Measurements from ENCODE around the gene PCGF1. TPM values are rescaled to one million over a fixed set of nuclear protein-coding genes. Genes with fewer than 3 reads are reported as not detected.

Gene PCGF1
- total and polyA plus RNA-seq, 9 of the 15 experiments (the other 6 are each of a cell fraction or from before 2014, with no cell fraction given), result 20.3 to 45.7 (median 29.3) TPM

DNA sequence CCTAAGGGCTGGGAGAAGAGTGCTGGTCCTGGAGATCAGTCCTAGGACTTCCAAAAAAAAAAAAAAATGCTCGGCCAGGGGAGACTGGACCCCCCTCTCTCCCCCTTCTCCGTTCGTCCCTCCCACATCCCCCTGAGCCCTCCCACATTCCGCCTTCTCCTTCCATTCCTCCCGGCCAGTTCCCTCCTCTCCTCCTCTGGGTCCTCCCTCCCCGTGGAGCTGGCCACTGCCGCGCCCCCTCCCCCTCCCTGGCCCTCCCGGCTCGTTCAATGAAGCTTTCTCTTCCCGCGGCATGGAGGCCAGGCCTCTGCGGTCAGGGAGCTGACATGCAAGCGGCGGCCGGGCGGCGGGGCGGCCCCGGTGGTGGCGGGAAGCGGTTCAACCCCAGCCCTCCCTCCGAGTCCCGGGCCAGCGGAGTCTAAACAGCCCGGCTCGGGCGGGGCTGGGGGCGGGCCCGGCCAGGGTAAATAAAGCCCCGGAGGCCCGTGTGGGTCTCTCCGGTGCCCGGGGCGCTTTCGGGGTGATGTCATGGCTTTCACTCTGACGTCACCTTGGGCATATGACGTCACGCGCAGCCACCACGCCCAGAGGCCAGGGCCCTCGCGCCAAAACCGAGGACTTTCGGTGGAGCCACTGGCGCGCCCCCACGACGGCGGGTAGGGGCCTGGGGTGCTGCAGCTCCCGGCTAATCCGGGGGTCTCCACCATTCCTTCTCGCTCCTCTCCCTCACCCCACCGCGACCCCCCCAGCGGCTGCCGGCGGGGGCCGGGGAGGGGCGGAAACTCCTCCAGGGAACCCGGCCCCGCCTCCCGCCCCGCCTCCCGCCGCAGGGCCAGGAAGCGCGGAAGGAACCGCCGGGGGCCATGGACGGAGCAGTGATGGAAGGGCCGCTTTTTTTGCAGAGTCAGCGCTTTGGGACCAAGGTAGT, 46.7 kb upstream of the PCGF1 start, which contains the start of the genes DOK1 and LOXL3 (continued):
- TF ChIP-seq ZNF766 (CRISPR knock-in tag; conservative IDR thresholded peaks at IDR 0.05), result peak; percentile 59; the same call in 1 of the 2 replicates
- no peak for TF ChIP-seq ZNF347 (CRISPR knock-in tag; IDR thresholded peaks at IDR 0.05; ENCODE audit: low read depth)
- TF ChIP-seq L3MBTL2 (IDR thresholded peaks at IDR 0.05), result no peak; the same call in 1 of the 2 replicates
- 0 out of 2 replicates have a peak, but pooled peaks have one; percentile 45 for TF ChIP-seq KLF6 (CRISPR knock-in tag; IDR thresholded peaks at IDR 0.05; ENCODE audit: borderline replicate concordance)
- TF ChIP-seq, protein P1, sequence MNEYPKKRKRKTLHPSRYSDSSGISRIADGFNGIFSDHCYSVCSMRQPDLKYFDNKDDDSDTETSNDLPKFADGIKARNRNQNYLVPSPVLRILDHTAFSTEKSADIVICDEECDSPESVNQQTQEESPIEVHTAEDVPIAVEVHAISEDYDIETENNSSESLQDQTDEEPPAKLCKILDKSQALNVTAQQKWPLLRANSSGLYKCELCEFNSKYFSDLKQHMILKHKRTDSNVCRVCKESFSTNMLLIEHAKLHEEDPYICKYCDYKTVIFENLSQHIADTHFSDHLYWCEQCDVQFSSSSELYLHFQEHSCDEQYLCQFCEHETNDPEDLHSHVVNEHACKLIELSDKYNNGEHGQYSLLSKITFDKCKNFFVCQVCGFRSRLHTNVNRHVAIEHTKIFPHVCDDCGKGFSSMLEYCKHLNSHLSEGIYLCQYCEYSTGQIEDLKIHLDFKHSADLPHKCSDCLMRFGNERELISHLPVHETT (CRISPR knock-in tag; conservative IDR thresholded peaks at IDR 0.05 in 1 of 2, IDR thresholded peaks at IDR 0.05 in 1 of 2), result peak in 1 of 2 experiments; percentile 92; a peak in 1 of 4 replicates
- TF ChIP-seq FUS (optimal IDR thresholded peaks at IDR 0.05; ENCODE audit: low read depth, low read length), result peak; percentile 30
- TF ChIP-seq SNRNP70 (optimal IDR thresholded peaks at IDR 0.05; ENCODE audit: low read depth, low read length), result no peak
- no peak for TF ChIP-seq SAP30 (IDR thresholded peaks at IDR 0.05; ENCODE audit: borderline replicate concordance, insufficient read depth, low read depth, low read length, poor library complexity, severe bottlenecking)
- TF ChIP-seq HSF4 (CRISPR knock-in tag; IDR thresholded peaks at IDR 0.05; ENCODE audit: borderline replicate concordance), result no peak
- TF ChIP-seq ZNF586 (CRISPR knock-in tag; conservative IDR thresholded peaks at IDR 0.05), result no peak
- TF ChIP-seq SMC3 (conservative IDR thresholded peaks at IDR 0.05; ENCODE audit: insufficient read depth, low read depth, low read length), result no peak
- TF ChIP-seq CBFA2T2 (conservative IDR thresholded peaks at IDR 0.05), result no peak
- peak; percentile 50; the same call in 1 of the 2 replicates for TF ChIP-seq PHF8 (IDR thresholded peaks at IDR 0.05; ENCODE audit: borderline replicate concordance, low read length)
- TF ChIP-seq MIER1 (IDR thresholded peaks at IDR 0.05; ENCODE audit: low read depth), result no peak
- TF ChIP-seq CHCHD3 (CRISPR knock-in tag; IDR thresholded peaks at IDR 0.05), result no peak
- TF ChIP-seq ZNF41 (CRISPR knock-in tag; conservative IDR thresholded peaks at IDR 0.05), result no peak
- TF ChIP-seq, protein P2, sequence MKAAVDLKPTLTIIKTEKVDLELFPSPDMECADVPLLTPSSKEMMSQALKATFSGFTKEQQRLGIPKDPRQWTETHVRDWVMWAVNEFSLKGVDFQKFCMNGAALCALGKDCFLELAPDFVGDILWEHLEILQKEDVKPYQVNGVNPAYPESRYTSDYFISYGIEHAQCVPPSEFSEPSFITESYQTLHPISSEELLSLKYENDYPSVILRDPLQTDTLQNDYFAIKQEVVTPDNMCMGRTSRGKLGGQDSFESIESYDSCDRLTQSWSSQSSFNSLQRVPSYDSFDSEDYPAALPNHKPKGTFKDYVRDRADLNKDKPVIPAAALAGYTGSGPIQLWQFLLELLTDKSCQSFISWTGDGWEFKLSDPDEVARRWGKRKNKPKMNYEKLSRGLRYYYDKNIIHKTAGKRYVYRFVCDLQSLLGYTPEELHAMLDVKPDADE (conservative IDR thresholded peaks at IDR 0.05; ENCODE audit: control insufficient read depth, low read depth, low read length), result no peak
- TF ChIP-seq SRF (CRISPR knock-in tag; IDR thresholded peaks at IDR 0.05), result no peak
- TF ChIP-seq NCOA1 (IDR thresholded peaks at IDR 0.05; ENCODE audit: low read depth), result peak; percentile 99
- no peak for TF ChIP-seq MEF2D (tag; conservative IDR thresholded peaks at IDR 0.05; ENCODE audit: low read depth)
- peak; percentile 85; the same call in 1 of the 2 replicates for TF ChIP-seq E2F3 (CRISPR knock-in tag; IDR thresholded peaks at IDR 0.05)
- TF ChIP-seq HDAC8 (tag; IDR thresholded peaks at IDR 0.05), result no peak
- no peak for TF ChIP-seq HMG20A (CRISPR knock-in tag; conservative IDR thresholded peaks at IDR 0.05)
- no peak for TF ChIP-seq ZKSCAN8 (CRISPR knock-in tag; IDR thresholded peaks at IDR 0.05)
- TF ChIP-seq ZNF311 (CRISPR knock-in tag; IDR thresholded peaks at IDR 0.05), result no peak

Data from K562 (cell line).